K562 (cell line): ENCODE data around the gene DCAF10. TPM values are rescaled to one million over a fixed set of nuclear protein-coding genes. Genes with fewer than 3 reads are reported as not detected.
A peak's percentile ranks its signal among the peaks of the same experiment; 100 is the strongest.

ENCODE experiments used
- CHCHD3 ChIP-seq: fragments of 250-450 bp; sonication (Bioruptor Pico); IDR thresholded peaks from 2 replicates; pipeline ENCODE4 v2.1.2; 2022; ENCODE audit warnings: mild to moderate bottlenecking
- CREB1 ChIP-seq, 2 experiments: sonication (generic) in 1 of 2; formaldehyde crosslinking in 1 of 2; IDR thresholded peaks; 2 replicates each; pipeline versions ENCODE4 v1.6.1 to v1.8.0; 2012 to 2022; ENCODE audit warnings: inconsistent platforms in 1 of 2, mild to moderate bottlenecking in 1 of 2, missing genetic modification reagents in 1 of 2, moderate library complexity in 1 of 2
- CTBP1 ChIP-seq: fragments of 450-650 bp; IDR thresholded peaks from 2 replicates; pipeline ENCODE4 v1.6.1; 2016; ENCODE audit warnings: borderline replicate concordance
- DPF2 ChIP-seq: fragments of 450-650 bp; IDR thresholded peaks from 2 replicates; pipeline ENCODE4 v1.6.1; 2016
- FOSL1 ChIP-seq: fragments of 200-800 bp; sonication (Bioruptor generic); conservative IDR thresholded peaks from 2 replicates; pipeline ENCODE4 v1.6.1; 2016; ENCODE audit warnings: missing genetic modification characterization, missing compliant biosample characterization
- GATAD2B ChIP-seq: fragments of 450-650 bp; IDR thresholded peaks from 2 replicates; pipeline ENCODE4 v1.6.1; 2017; ENCODE audit warnings: mild to moderate bottlenecking, borderline replicate concordance
- NFE2 ChIP-seq: IDR thresholded peaks from 2 replicates; pipeline ENCODE4 v1.6.1; 2014; ENCODE audit warnings: antibody characterized with exemption, low read depth
- ZNF140 ChIP-seq: fragments of 250-450 bp; sonication (Bioruptor Pico); IDR thresholded peaks from 2 replicates; pipeline ENCODE4 v1.8.0; 2021; ENCODE audit warnings: moderate library complexity, mild to moderate bottlenecking, inconsistent platforms
- ZNF175 ChIP-seq: fragments of 200-800 bp; sonication (Bioruptor generic); IDR thresholded peaks from 2 replicates; pipeline ENCODE4 v1.6.1; 2016; ENCODE audit warnings: low read depth, mild to moderate bottlenecking, missing genetic modification characterization, missing compliant biosample characterization
- ZNF764 ChIP-seq: fragments of 250-450 bp; sonication (Bioruptor Pico); IDR thresholded peaks from 2 replicates; pipeline ENCODE4 v1.4.0; 2020; ENCODE audit warnings: low read depth, mild to moderate bottlenecking, moderate library complexity
- polyA plus RNA-seq, 8 experiments: library from polyadenylated mRNA; depleted of rRNA in 4 of 8; stranded (reverse) in 5 of 8; unstranded in 3 of 8; fragments of >200 nt; fragmentation: Nextera tagmentation in 2 of 8; fragmentation: Illumina TruSeq in 1 of 8; extraction: Ambion mirVana in 2 of 8; extraction: Trizol in 1 of 8; gene quantifications; 2 replicates each; pipeline versions ENCODE4 v1.2.1 to v1.2.3, GENCODE V29; 2011 to 2014; ENCODE audit warnings: inconsistent platforms in 1 of 8, missing spikeins in 1 of 8
- total RNA-seq, 7 experiments: library from RNA; depleted of rRNA in 6 of 7; stranded (reverse); fragments of >200 nt in 6 of 7; fragmentation: Illumina TruSeq in 2 of 7; extraction: Trizol in 2 of 7; gene quantifications; 2 replicates each; pipeline versions ENCODE4 v1.2.1 to v1.2.3, GENCODE V29; 2011 to 2021; ENCODE audit warnings: low replicate concordance in 1 of 7
- TF ChIP-seq, protein P1 (sequence below): fragments of 450-650 bp; IDR thresholded peaks from 2 replicates; pipeline ENCODE4 v1.6.1; 2016; ENCODE audit warnings: mild to moderate bottlenecking, moderate library complexity
- TF ChIP-seq, protein P2 (sequence below): fragments of 250-450 bp; sonication (Bioruptor Pico); IDR thresholded peaks from 2 replicates; pipeline ENCODE4 v1.8.0; 2021; ENCODE audit warnings: mild to moderate bottlenecking, moderate library complexity
- TF ChIP-seq, protein P3 (sequence below): fragments of 250-450 bp; sonication (Bioruptor Pico); IDR thresholded peaks from 2 replicates; pipeline ENCODE4 v1.4.0; 2020

Gene DCAF10
- total and polyA plus RNA-seq, 9 of the 15 experiments (the other 6 are each of a cell fraction or from before 2014, with no cell fraction given), result 6.8 to 40.1 (median 16.9) TPM

DNA sequence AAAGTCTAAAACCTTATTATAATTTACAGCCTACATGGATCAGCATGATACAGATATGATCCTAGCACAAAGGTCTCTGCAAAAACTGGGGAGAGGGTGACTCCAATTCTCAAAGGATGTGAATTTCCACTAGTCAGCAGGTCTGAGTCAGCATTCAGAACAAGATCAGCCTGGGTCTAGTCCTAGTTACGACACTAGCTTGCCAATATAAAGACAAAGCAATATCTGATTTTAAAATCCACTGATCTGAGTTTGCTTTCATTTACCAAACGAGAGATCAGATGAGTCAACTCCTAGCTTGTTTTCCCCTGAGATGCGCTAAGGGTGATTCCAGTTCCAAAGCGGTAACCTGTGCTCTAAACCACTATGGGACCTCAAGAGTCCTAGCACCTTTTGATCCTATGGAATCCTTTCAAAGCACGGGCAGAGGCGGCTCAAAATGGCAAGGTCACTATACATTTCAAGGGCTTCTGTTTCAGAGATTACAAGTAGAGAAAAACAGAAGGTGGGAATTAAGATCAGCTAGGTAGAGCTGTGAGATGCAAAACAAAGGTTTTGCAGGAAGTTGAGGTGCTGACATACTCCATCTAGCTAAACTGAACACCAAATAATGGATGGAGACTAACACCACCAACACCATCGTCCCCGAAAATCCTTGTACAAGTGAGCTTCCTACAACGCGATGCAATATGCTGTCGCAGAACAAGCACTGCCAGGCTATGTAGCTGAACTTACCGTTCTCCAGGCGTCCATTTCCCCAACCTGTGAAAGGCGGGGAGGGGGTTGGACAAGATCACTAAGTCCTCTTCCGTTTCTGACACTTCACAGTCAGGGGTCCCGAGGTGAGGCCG is 102.4 kb downstream of the DCAF10 start (continued):
- TF ChIP-seq, protein P1, sequence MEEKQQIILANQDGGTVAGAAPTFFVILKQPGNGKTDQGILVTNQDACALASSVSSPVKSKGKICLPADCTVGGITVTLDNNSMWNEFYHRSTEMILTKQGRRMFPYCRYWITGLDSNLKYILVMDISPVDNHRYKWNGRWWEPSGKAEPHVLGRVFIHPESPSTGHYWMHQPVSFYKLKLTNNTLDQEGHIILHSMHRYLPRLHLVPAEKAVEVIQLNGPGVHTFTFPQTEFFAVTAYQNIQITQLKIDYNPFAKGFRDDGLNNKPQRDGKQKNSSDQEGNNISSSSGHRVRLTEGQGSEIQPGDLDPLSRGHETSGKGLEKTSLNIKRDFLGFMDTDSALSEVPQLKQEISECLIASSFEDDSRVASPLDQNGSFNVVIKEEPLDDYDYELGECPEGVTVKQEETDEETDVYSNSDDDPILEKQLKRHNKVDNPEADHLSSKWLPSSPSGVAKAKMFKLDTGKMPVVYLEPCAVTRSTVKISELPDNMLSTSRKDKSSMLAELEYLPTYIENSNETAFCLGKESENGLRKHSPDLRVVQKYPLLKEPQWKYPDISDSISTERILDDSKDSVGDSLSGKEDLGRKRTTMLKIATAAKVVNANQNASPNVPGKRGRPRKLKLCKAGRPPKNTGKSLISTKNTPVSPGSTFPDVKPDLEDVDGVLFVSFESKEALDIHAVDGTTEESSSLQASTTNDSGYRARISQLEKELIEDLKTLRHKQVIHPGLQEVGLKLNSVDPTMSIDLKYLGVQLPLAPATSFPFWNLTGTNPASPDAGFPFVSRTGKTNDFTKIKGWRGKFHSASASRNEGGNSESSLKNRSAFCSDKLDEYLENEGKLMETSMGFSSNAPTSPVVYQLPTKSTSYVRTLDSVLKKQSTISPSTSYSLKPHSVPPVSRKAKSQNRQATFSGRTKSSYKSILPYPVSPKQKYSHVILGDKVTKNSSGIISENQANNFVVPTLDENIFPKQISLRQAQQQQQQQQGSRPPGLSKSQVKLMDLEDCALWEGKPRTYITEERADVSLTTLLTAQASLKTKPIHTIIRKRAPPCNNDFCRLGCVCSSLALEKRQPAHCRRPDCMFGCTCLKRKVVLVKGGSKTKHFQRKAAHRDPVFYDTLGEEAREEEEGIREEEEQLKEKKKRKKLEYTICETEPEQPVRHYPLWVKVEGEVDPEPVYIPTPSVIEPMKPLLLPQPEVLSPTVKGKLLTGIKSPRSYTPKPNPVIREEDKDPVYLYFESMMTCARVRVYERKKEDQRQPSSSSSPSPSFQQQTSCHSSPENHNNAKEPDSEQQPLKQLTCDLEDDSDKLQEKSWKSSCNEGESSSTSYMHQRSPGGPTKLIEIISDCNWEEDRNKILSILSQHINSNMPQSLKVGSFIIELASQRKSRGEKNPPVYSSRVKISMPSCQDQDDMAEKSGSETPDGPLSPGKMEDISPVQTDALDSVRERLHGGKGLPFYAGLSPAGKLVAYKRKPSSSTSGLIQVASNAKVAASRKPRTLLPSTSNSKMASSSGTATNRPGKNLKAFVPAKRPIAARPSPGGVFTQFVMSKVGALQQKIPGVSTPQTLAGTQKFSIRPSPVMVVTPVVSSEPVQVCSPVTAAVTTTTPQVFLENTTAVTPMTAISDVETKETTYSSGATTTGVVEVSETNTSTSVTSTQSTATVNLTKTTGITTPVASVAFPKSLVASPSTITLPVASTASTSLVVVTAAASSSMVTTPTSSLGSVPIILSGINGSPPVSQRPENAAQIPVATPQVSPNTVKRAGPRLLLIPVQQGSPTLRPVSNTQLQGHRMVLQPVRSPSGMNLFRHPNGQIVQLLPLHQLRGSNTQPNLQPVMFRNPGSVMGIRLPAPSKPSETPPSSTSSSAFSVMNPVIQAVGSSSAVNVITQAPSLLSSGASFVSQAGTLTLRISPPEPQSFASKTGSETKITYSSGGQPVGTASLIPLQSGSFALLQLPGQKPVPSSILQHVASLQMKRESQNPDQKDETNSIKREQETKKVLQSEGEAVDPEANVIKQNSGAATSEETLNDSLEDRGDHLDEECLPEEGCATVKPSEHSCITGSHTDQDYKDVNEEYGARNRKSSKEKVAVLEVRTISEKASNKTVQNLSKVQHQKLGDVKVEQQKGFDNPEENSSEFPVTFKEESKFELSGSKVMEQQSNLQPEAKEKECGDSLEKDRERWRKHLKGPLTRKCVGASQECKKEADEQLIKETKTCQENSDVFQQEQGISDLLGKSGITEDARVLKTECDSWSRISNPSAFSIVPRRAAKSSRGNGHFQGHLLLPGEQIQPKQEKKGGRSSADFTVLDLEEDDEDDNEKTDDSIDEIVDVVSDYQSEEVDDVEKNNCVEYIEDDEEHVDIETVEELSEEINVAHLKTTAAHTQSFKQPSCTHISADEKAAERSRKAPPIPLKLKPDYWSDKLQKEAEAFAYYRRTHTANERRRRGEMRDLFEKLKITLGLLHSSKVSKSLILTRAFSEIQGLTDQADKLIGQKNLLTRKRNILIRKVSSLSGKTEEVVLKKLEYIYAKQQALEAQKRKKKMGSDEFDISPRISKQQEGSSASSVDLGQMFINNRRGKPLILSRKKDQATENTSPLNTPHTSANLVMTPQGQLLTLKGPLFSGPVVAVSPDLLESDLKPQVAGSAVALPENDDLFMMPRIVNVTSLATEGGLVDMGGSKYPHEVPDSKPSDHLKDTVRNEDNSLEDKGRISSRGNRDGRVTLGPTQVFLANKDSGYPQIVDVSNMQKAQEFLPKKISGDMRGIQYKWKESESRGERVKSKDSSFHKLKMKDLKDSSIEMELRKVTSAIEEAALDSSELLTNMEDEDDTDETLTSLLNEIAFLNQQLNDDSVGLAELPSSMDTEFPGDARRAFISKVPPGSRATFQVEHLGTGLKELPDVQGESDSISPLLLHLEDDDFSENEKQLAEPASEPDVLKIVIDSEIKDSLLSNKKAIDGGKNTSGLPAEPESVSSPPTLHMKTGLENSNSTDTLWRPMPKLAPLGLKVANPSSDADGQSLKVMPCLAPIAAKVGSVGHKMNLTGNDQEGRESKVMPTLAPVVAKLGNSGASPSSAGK, result no peak
- no peak for TF ChIP-seq ZNF764
- TF ChIP-seq, protein P2, sequence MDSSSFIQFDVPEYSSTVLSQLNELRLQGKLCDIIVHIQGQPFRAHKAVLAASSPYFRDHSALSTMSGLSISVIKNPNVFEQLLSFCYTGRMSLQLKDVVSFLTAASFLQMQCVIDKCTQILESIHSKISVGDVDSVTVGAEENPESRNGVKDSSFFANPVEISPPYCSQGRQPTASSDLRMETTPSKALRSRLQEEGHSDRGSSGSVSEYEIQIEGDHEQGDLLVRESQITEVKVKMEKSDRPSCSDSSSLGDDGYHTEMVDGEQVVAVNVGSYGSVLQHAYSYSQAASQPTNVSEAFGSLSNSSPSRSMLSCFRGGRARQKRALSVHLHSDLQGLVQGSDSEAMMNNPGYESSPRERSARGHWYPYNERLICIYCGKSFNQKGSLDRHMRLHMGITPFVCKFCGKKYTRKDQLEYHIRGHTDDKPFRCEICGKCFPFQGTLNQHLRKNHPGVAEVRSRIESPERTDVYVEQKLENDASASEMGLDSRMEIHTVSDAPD, result no peak
- TF ChIP-seq ZNF175 (CRISPR knock-in tag), result no peak
- peak; percentile 73; the same call in 1 of the 2 replicates for TF ChIP-seq NFE2
- 0 out of 2 replicates have a peak, but pooled peaks have one; percentile 15 for TF ChIP-seq CREB1 (IDR thresholded peaks at IDR 0.05)
- TF ChIP-seq CREB1 (CRISPR knock-in tag; IDR thresholded peaks at IDR 0.05), result no peak
- no peak for TF ChIP-seq ZNF140 (CRISPR knock-in tag)
- TF ChIP-seq GATAD2B, result no peak
- TF ChIP-seq CHCHD3, result no peak
- peak; percentile 48; the same call in 1 of the 2 replicates for TF ChIP-seq FOSL1
- TF ChIP-seq CTBP1, result no peak
- TF ChIP-seq, protein P3, sequence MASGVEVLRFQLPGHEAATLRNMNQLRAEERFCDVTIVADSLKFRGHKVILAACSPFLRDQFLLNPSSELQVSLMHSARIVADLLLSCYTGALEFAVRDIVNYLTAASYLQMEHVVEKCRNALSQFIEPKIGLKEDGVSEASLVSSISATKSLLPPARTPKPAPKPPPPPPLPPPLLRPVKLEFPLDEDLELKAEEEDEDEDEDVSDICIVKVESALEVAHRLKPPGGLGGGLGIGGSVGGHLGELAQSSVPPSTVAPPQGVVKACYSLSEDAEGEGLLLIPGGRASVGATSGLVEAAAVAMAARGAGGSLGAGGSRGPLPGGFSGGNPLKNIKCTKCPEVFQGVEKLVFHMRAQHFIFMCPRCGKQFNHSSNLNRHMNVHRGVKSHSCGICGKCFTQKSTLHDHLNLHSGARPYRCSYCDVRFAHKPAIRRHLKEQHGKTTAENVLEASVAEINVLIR (CRISPR knock-in tag), result no peak
- peak; percentile 30; the same call in 1 of the 2 replicates for TF ChIP-seq DPF2
